ENCODE data around the gene LRFN2. TPM values are rescaled to one million over a fixed set of nuclear protein-coding genes. Genes with fewer than 3 reads are reported as not detected.

Gene LRFN2
- total and polyA plus RNA-seq, 4 donors = under 0.01 to 0.01 TPM; not detected in 2

GRCh38 chr6:40582892-40583291, 4.3 kb downstream of the LRFN2 start:
- peaks cover 0 to 14% (median 13%) of the 10 kb centered on the region in 4 donors for H3K4me1 ChIP-seq (ENCODE audit: control insufficient read depth in 4 of 4, insufficient read depth in 4 of 4, low read length in 3 of 4)
- peak; percentile 34 to 60 for TF ChIP-seq RAD21 (IDR thresholded peaks at IDR 0.05)
- no peak for TF ChIP-seq NR2F2 (IDR thresholded peaks at IDR 0.05)
- TF ChIP-seq, protein P1, sequence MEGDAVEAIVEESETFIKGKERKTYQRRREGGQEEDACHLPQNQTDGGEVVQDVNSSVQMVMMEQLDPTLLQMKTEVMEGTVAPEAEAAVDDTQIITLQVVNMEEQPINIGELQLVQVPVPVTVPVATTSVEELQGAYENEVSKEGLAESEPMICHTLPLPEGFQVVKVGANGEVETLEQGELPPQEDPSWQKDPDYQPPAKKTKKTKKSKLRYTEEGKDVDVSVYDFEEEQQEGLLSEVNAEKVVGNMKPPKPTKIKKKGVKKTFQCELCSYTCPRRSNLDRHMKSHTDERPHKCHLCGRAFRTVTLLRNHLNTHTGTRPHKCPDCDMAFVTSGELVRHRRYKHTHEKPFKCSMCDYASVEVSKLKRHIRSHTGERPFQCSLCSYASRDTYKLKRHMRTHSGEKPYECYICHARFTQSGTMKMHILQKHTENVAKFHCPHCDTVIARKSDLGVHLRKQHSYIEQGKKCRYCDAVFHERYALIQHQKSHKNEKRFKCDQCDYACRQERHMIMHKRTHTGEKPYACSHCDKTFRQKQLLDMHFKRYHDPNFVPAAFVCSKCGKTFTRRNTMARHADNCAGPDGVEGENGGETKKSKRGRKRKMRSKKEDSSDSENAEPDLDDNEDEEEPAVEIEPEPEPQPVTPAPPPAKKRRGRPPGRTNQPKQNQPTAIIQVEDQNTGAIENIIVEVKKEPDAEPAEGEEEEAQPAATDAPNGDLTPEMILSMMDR (IDR thresholded peaks at IDR 0.05; ENCODE audit: low read depth, low read length, missing input control) = peak; percentile 18
- no peaks in the 10 kb centered on the region for H3K9me3 ChIP-seq (ENCODE audit: control insufficient read depth in 4 of 4, low read length in 3 of 4)
- 70% methylated on average over 3 of the region's 3 CpGs for WGBS
- peaks cover 0 to 2% (median 0%) of the 10 kb centered on the region in 4 donors for H3K27me3 ChIP-seq (ENCODE audit: control insufficient read depth in 4 of 4, insufficient read depth in 4 of 4, low read length in 3 of 4)
- no peak overlapping the region for H3K27ac ChIP-seq (ENCODE audit: low read depth in 1 of 2, low read length in 2 of 2)
- H3K9ac ChIP-seq (ENCODE audit: low read depth in 1 of 2, low read length in 2 of 2) = no peak overlapping the region
- no peaks in the 10 kb centered on the region for H3K36me3 ChIP-seq (ENCODE audit: control insufficient read depth in 4 of 4, insufficient read depth in 3 of 4, low read depth in 1 of 4, low read length in 3 of 4)
- no peak overlapping the region for H3K4me3 ChIP-seq (ENCODE audit: low read depth in 1 of 3, low read length in 3 of 3)
- no peak for DNase-seq (ENCODE audit: low spot score)

DNA sequence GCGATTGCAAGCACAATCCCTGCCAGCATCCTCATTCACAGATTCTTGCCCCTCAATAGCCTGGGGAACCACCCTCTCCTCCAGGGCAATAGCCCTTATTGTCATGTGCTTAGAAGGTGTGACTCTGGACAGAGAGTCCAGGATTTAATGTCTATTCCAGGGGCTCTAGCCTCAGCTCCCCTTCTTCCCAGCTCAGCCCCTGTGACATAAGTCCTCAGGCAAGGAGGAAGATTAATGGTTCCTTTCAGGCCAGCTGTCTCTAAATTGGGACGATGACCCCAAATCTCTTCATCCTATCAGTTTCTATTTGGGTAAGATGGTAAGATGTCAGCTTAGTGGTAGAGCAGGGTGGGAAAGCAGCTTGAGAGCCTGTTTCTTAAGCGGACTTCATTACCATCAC, 8.1 kb downstream of the LRFN2 start:
- Histone ChIP-seq H3K36me3 (ENCODE audit: control insufficient read depth in 4 of 4, insufficient read depth in 3 of 4, low read depth in 1 of 4, low read length in 3 of 4) (no peaks in the 10 kb centered on the region), H3K4me1 (ENCODE audit: control insufficient read depth in 4 of 4, insufficient read depth in 4 of 4, low read length in 3 of 4) (no peaks in the 10 kb centered on the region), H3K4me3 (ENCODE audit: low read depth in 1 of 3, low read length in 3 of 3) (no peak overlapping the region), H3K27me3 (ENCODE audit: control insufficient read depth in 4 of 4, insufficient read depth in 4 of 4, low read length in 3 of 4) (no peaks in the 10 kb centered on the region), H3K9ac (ENCODE audit: low read depth in 1 of 2, low read length in 2 of 2) (no peak overlapping the region), H3K27ac (ENCODE audit: low read depth in 1 of 2, low read length in 2 of 2) (no peak overlapping the region), H3K9me3 (ENCODE audit: control insufficient read depth in 4 of 4, low read length in 3 of 4) (no peaks in the 10 kb centered on the region)
- WGBS = 89% methylated on average over 3 of the region's 3 CpGs
- DNase-seq (ENCODE audit: low spot score) = no peak
- TF ChIP-seq SP1 (IDR thresholded peaks at IDR 0.05) (no peak), ATF3 (IDR thresholded peaks at IDR 0.05) (no peak)
- TF ChIP-seq, protein P2, sequence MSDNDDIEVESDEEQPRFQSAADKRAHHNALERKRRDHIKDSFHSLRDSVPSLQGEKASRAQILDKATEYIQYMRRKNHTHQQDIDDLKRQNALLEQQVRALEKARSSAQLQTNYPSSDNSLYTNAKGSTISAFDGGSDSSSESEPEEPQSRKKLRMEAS (IDR thresholded peaks at IDR 0.05) = no peak

DNA sequence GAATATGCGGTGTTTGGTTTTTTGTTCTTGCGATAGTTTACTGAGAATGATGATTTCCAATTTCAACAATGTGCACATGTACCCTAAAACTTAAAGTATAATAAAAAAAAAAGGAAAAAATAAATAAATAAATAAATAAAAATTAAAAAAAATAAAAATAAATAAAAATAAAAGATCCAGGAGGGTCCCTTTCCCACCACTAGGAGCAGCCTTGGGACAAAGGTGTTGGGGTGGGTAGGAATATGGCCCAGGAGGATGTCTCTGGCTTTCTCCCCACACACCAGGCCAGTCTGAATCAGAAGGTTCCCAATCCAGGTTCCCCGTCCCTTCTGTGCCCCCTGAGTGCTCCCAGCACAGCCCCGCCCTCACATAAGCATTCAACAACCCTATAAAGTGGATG, 9.5 kb downstream of the LRFN2 start:
- Histone ChIP-seq H3K4me1 (ENCODE audit: control insufficient read depth in 4 of 4, insufficient read depth in 4 of 4, low read length in 3 of 4) (no peaks in the 10 kb centered on the region), H3K9ac (ENCODE audit: low read depth in 1 of 2, low read length in 2 of 2) (no peak overlapping the region), H3K4me3 (ENCODE audit: low read depth in 1 of 3, low read length in 3 of 3) (no peak overlapping the region), H3K9me3 (ENCODE audit: control insufficient read depth in 4 of 4, low read length in 3 of 4) (no peaks in the 10 kb centered on the region), H3K27ac (ENCODE audit: low read depth in 1 of 2, low read length in 2 of 2) (no peak overlapping the region), H3K27me3 (ENCODE audit: control insufficient read depth in 4 of 4, insufficient read depth in 4 of 4, low read length in 3 of 4) (no peaks in the 10 kb centered on the region), H3K36me3 (ENCODE audit: control insufficient read depth in 4 of 4, insufficient read depth in 3 of 4, low read depth in 1 of 4, low read length in 3 of 4) (no peaks in the 10 kb centered on the region)
- no peak for DNase-seq (ENCODE audit: low spot score)
- TF ChIP-seq HNF4G (IDR thresholded peaks at IDR 0.05) (no peak), JUND (IDR thresholded peaks at IDR 0.05) (no peak), SP1 (IDR thresholded peaks at IDR 0.05) (no peak), FOXA1 (IDR thresholded peaks at IDR 0.05) (no peak), RXRA (IDR thresholded peaks at IDR 0.05) (no peak), ZBTB33 (IDR thresholded peaks at IDR 0.05) (no peak), EGR1 (IDR thresholded peaks at IDR 0.05; ENCODE audit: low read depth in 2 of 2) (no peak), GABPA (IDR thresholded peaks at IDR 0.05 in 1 of 2, conservative IDR thresholded peaks at IDR 0.05 in 1 of 2) (no peak), HNF4A (conservative IDR thresholded peaks at IDR 0.05) (no peak)
- TF ChIP-seq, protein P2 (IDR thresholded peaks at IDR 0.05) = no peak
- 93% methylated on average over 4 of the region's 4 CpGs for WGBS
